IMR-90 (cell line): ENCODE results near the gene RDH12. TPM values are rescaled to one million over a fixed set of nuclear protein-coding genes. Genes with fewer than 3 reads are reported as not detected.

ENCODE experiments used
- ATAC-seq: fragments of 200-7000 bp; cut with Tn5 transposase; 2 replicates; pipeline ENCODE4 v1.9.1; 2020; ENCODE audit warnings: low read depth, mild to moderate bottlenecking, moderate library complexity
- BruUV-seq: library from RNA; stranded (reverse); fragments of 400-500 nt; replicated peaks from 2 replicates; lab custom pipeline; 2021; lab: Mats Ljungman, UMichigan
- CTCF ChIA-PET: fragments of 300-600 bp; formaldehyde crosslinking; extraction: SDS; loops from one replicate; lab custom pipeline; 2021; ENCODE audit warnings: antibody characterized with exemption; lab: Yijun Ruan, JAX
- POLR2A ChIA-PET: fragments of 300-600 bp; sonication (Branson Sonifier 250); formaldehyde crosslinking; loops from one replicate; lab custom pipeline; 2022; ENCODE audit warnings: antibody characterized with exemption; ENCODE audit not compliant: unreplicated experiment; lab: Charles Lee
- DNase-seq: peaks from one replicate; pipeline ENCODE4 v3.0.0; 2013
- H2AFZ ChIP-seq: replicated peaks from 2 replicates; pipeline ENCODE3; 2013; ENCODE audit warnings: low read length, mild to moderate bottlenecking; ENCODE audit not compliant: poor library complexity
- H2AK5ac ChIP-seq: 2 replicates; pipeline ENCODE4 v1.6.1; 2013; ENCODE audit warnings: low read depth, low read length, inconsistent platforms
- H2AK9ac ChIP-seq: replicated peaks from 2 replicates; pipeline ENCODE3; 2013; ENCODE audit warnings: mild to moderate bottlenecking, low read depth, low read length, moderate library complexity; ENCODE audit not compliant: poor library complexity
- H2BK120ac ChIP-seq: 2 replicates; pipeline ENCODE4 v1.6.1; 2013; ENCODE audit warnings: low read depth, low read length, inconsistent platforms
- H2BK15ac ChIP-seq: 3 replicates; pipeline ENCODE4 v1.6.1; 2013; ENCODE audit warnings: low read depth, low read length, inconsistent platforms
- H2BK20ac ChIP-seq: 2 replicates; pipeline ENCODE4 v1.6.1; 2013; ENCODE audit warnings: low read depth, mild to moderate bottlenecking, inconsistent platforms, low read length, moderate library complexity
- H2BK5ac ChIP-seq: 2 replicates; pipeline ENCODE4 v1.6.1; 2013; ENCODE audit warnings: mild to moderate bottlenecking, low read depth, low read length, inconsistent platforms; ENCODE audit not compliant: poor library complexity, severe bottlenecking
- H3K14ac ChIP-seq: replicated peaks from 2 replicates; pipeline ENCODE4 v1.6.1; 2013; ENCODE audit warnings: low read depth, low read length, inconsistent platforms
- H3K18ac ChIP-seq: 2 replicates; pipeline ENCODE4 v1.6.1; 2013; ENCODE audit warnings: low read depth, low read length, control low read depth
- H3K23ac ChIP-seq: 2 replicates; pipeline ENCODE4 v1.6.1; 2013; ENCODE audit warnings: low read depth, low read length, inconsistent platforms
- H3K27ac ChIP-seq: 2 replicates; pipeline ENCODE4 v1.5.1; 2013; ENCODE audit warnings: mild to moderate bottlenecking, control low read depth, low read length; ENCODE audit not compliant: insufficient read depth
- H3K27me3 ChIP-seq: 2 replicates; pipeline ENCODE4 v1.6.1; 2013; ENCODE audit warnings: low read length; ENCODE audit not compliant: control insufficient read depth, insufficient read depth
- H3K36me3 ChIP-seq: 2 replicates; pipeline ENCODE4 v1.6.1; 2013; ENCODE audit warnings: low read length, mixed read lengths; ENCODE audit not compliant: control insufficient read depth, insufficient read depth
- H3K4ac ChIP-seq: 2 replicates; pipeline ENCODE4 v1.6.1; 2013; ENCODE audit warnings: low read depth, low read length, inconsistent platforms
- H3K4me1 ChIP-seq: 2 replicates; pipeline ENCODE4 v1.6.1; 2013; ENCODE audit warnings: low read length, mixed read lengths; ENCODE audit not compliant: control insufficient read depth, insufficient read depth
- H3K4me2 ChIP-seq: 2 replicates; pipeline ENCODE4 v1.6.1; 2013; ENCODE audit warnings: low read depth, mild to moderate bottlenecking, control low read depth, low read length, moderate library complexity
- H3K4me3 ChIP-seq: 2 replicates; pipeline ENCODE4 v1.5.1; 2013; ENCODE audit warnings: low read depth, mild to moderate bottlenecking, control low read depth, low read length, moderate library complexity; ENCODE audit not compliant: insufficient read depth
- H3K56ac ChIP-seq: 2 replicates; pipeline ENCODE4 v1.6.1; 2013; ENCODE audit warnings: low read length, inconsistent platforms; ENCODE audit not compliant: insufficient read depth; ENCODE audit errors: extremely low read depth
- H3K79me1 ChIP-seq, 2 experiments: 2 replicates each; pipeline ENCODE4 v1.6.1; 2013; ENCODE audit warnings: low read length in 2 of 2, inconsistent platforms in 1 of 2, low read depth in 1 of 2
- H3K9ac ChIP-seq: 2 replicates; pipeline ENCODE4 v1.6.1; 2013; ENCODE audit warnings: low read depth, low read length, control low read depth
- H3K9me1 ChIP-seq: 2 replicates; pipeline ENCODE4 v1.6.1; 2013; ENCODE audit warnings: low read length, inconsistent platforms; ENCODE audit not compliant: insufficient read depth
- H3K9me3 ChIP-seq: 2 replicates; pipeline ENCODE4 v1.6.1; 2013; ENCODE audit warnings: low read length; ENCODE audit not compliant: control insufficient read depth, insufficient read depth
- H4K20me1 ChIP-seq: 2 replicates; pipeline ENCODE4 v1.6.1; 2013; ENCODE audit warnings: low read length, inconsistent platforms; ENCODE audit not compliant: insufficient read depth
- H4K5ac ChIP-seq: 2 replicates; pipeline ENCODE4 v1.6.1; 2013; ENCODE audit warnings: mild to moderate bottlenecking, low read depth, low read length, control low read depth
- H4K8ac ChIP-seq, 2 experiments: 2 replicates each; pipeline ENCODE4 v1.6.1; 2013; ENCODE audit warnings: low read depth in 2 of 2, low read length in 2 of 2, control low read depth in 1 of 2, inconsistent platforms in 1 of 2
- H4K91ac ChIP-seq: 2 replicates; pipeline ENCODE4 v1.6.1; 2013; ENCODE audit warnings: low read depth, low read length, inconsistent platforms; ENCODE audit not compliant: insufficient read depth
- CEBPB ChIP-seq: IDR thresholded peaks from 2 replicates; pipeline ENCODE4 v1.6.1; 2012; ENCODE audit warnings: low read depth, low read length, improper control_type of control experiment
- NFE2L2 ChIP-seq: fragments of 150-350 bp; IDR thresholded peaks from 2 replicates; pipeline ENCODE4 v1.6.1; 2016; ENCODE audit warnings: low read depth, mild to moderate bottlenecking, low read length
- RCOR1 ChIP-seq: IDR thresholded peaks from 2 replicates; pipeline ENCODE4 v1.6.1; 2012; ENCODE audit warnings: mild to moderate bottlenecking, low read length, improper control_type of control experiment; ENCODE audit not compliant: insufficient replicate concordance
- RFX5 ChIP-seq: IDR thresholded peaks from 2 replicates; pipeline ENCODE4 v1.8.0; 2012; ENCODE audit warnings: low read depth, mild to moderate bottlenecking, low read length, moderate library complexity
- whole genome bisulfite sequencing, 2 experiments: methylation state at CpG; one replicate each; pipeline versions ENCODE4 v1.1.5 to v1.1.7; 2013; ENCODE audit warnings: missing lambda C conversion rate in 2 of 2; ENCODE audit not compliant: insufficient read length in 1 of 2; ENCODE audit errors: extremely low coverage in 2 of 2; 5-methylcytosine and 5-hydroxymethylcytosine counted together
- dilution Hi-C: fragments of 300-500 bp; cut with HindIII; formaldehyde crosslinking; loops from one replicate; pipeline ENCODE4 v1.14.3; 2018; ENCODE audit warnings: low sequenced_read_pairs; ENCODE audit not compliant: unreplicated experiment
- in situ Hi-C: fragments of 300-500 bp; cut with MboI; formaldehyde crosslinking; loops from 3 replicates; pipeline ENCODE4 v1.14.3; 2019; ENCODE audit warnings: low sequenced_read_pairs, inconsistent platforms, mixed read lengths
- intact Hi-C: fragments of 100-400 bp; cut with micrococcal nuclease; formaldehyde crosslinking; loops from 2 replicates; pipeline ENCODE4 v1.10.0; 2022
- polyA plus RNA-seq, 3 experiments: library from polyadenylated mRNA; depleted of rRNA; stranded (reverse); fragments of >200 nt; gene quantifications; 2 replicates each; pipeline ENCODE4 v1.2.3, GENCODE V29; 2012; ENCODE audit warnings: low replicate concordance in 1 of 3
- total RNA-seq: library from RNA; depleted of rRNA; stranded (reverse); fragments of >200 nt; gene quantifications from 2 replicates; pipeline ENCODE4 v1.2.3, GENCODE V29; 2012
- TF ChIP-seq, protein P1 (sequence below): conservative IDR thresholded peaks from 2 replicates; pipeline ENCODE4 v1.5.1; 2012; ENCODE audit warnings: mild to moderate bottlenecking, low read depth, low read length, improper control_type of control experiment
- TF ChIP-seq, protein P2 (sequence below): fragments of 150-350 bp; IDR thresholded peaks from 2 replicates; pipeline ENCODE4 v1.6.1; 2017; ENCODE audit warnings: mild to moderate bottlenecking, antibody characterized with exemption, low read length, low read depth

The RDH12 gene
- total and polyA plus RNA-seq, 2 of the 4 experiments (the other 2 are of a cell fraction): not detected

DNA sequence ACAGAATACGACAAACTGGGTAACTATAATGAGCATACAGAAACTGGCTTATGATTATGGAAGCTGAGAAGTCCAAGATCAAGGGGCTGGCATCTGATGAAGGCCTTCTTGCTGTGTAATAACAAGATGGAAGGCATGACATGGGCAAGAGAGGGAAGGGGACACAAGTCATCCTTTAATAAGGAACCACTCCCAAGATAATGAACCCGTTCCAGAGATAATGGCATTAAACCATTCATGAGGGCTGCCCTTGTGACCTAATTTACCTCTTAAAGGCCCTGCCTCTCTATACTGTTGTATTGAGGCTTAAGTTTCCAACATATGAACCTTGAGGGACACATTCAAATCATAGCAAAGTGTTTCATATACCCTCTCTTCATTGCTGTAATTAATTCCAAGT lies 22.7 kb upstream of the RDH12 start:
- H3K14ac ChIP-seq: no peak overlapping the region
- H3K18ac ChIP-seq: no peak overlapping the region
- no peak overlapping the region for H2BK15ac ChIP-seq
- H3K4me2 ChIP-seq: no peak overlapping the region
- dilution Hi-C loops (no loop called here), intact Hi-C loops (no loop called here), in situ Hi-C loops (no loop called here)
- no peak overlapping the region for H2AFZ ChIP-seq
- H3K9me1 ChIP-seq: peaks cover 4% of the 10 kb centered on the region; the same call in 1 of the 2 replicates
- no peaks in the 10 kb centered on the region for H3K27me3 ChIP-seq
- H3K27ac ChIP-seq: no peak overlapping the region
- 0 out of 2 replicates have a peak, but pooled peaks cover 2% of the 10 kb centered on the region for H3K4me1 ChIP-seq
- CTCF ChIA-PET: no interaction called here
- no peak overlapping the region for H4K5ac ChIP-seq
- H3K4me3 ChIP-seq: no peak overlapping the region
- H3K36me3 ChIP-seq: peaks cover 15% of the 10 kb centered on the region
- H4K20me1 ChIP-seq: peaks cover 4% of the 10 kb centered on the region; the same call in 1 of the 2 replicates
- TF ChIP-seq, protein P1, sequence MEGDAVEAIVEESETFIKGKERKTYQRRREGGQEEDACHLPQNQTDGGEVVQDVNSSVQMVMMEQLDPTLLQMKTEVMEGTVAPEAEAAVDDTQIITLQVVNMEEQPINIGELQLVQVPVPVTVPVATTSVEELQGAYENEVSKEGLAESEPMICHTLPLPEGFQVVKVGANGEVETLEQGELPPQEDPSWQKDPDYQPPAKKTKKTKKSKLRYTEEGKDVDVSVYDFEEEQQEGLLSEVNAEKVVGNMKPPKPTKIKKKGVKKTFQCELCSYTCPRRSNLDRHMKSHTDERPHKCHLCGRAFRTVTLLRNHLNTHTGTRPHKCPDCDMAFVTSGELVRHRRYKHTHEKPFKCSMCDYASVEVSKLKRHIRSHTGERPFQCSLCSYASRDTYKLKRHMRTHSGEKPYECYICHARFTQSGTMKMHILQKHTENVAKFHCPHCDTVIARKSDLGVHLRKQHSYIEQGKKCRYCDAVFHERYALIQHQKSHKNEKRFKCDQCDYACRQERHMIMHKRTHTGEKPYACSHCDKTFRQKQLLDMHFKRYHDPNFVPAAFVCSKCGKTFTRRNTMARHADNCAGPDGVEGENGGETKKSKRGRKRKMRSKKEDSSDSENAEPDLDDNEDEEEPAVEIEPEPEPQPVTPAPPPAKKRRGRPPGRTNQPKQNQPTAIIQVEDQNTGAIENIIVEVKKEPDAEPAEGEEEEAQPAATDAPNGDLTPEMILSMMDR: no peak
- TF ChIP-seq, protein P2, sequence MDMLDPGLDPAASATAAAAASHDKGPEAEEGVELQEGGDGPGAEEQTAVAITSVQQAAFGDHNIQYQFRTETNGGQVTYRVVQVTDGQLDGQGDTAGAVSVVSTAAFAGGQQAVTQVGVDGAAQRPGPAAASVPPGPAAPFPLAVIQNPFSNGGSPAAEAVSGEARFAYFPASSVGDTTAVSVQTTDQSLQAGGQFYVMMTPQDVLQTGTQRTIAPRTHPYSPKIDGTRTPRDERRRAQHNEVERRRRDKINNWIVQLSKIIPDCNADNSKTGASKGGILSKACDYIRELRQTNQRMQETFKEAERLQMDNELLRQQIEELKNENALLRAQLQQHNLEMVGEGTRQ: no peak
- TF ChIP-seq NFE2L2 (no peak), RCOR1 (no peak), CEBPB (no peak), RFX5 (no peak)
- no peak overlapping the region for H2BK5ac ChIP-seq
- peaks cover 30 to 43% of the 10 kb centered on the region in 2 experiments for H3K79me1 ChIP-seq
- H3K56ac ChIP-seq: no peak overlapping the region
- no CpG with 5 or more reads among the region's 2 CpGs for WGBS, 2 experiments
- ATAC-seq (no peak), DNase-seq (no peak)
- H4K8ac ChIP-seq: no peak overlapping the region
- no peak overlapping the region for H4K91ac ChIP-seq
- H2AK9ac ChIP-seq: no peak overlapping the region
- no peak overlapping the region for H2BK20ac ChIP-seq
- POLR2A ChIA-PET: no interaction called here
- H3K9me3 ChIP-seq: no peaks in the 10 kb centered on the region
- no TSS peak for BruUV-seq
- no peak overlapping the region for H2BK120ac ChIP-seq
- H2AK5ac ChIP-seq: no peak overlapping the region
- no peak overlapping the region for H3K9ac ChIP-seq
- no peak overlapping the region for H3K4ac ChIP-seq
- no peak overlapping the region for H3K23ac ChIP-seq
